ENCODE results near the gene PRKD2. TPM values are rescaled to one million over a fixed set of nuclear protein-coding genes. Genes with fewer than 3 reads are reported as not detected.

PRKD2 gene
- total RNA-seq, 4 donors from 2014 or later, result 15.2 to 33.6 (median 19.7) TPM

DNA sequence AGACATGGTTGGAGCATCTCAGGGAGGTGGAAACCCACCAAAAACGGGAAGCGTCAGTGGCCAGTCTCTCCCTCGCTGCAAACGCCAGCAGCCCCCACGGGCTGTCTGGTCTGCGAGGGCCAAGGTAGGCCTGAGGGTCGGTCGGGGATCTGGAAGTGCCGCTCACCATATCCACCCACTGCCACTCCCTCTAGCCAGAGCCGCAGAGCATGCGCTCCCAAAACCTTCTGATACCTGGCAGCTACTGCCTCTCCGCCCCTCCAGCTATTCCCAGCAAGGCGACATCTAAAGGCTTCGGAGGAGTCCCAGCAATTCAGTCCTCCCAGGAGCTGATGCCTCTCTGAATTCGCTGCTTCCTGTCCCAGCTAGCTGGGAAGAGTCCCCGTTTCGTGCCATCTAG lies 24.5 kb upstream of the PRKD2 start:
- H3K27me3 ChIP-seq, result no peaks in the 10 kb centered on the region
- peaks cover 0 to 20% of the 10 kb centered on the region in 2 donors for H3K36me3 ChIP-seq
- peak overlapping the region in 2 of 4 donors; percentile 0 to 73 for H3K27ac ChIP-seq
- H3K4me1 ChIP-seq, result peaks cover 9 to 92% (median 58%) of the 10 kb centered on the region in 3 donors
- no peak overlapping the region for H3K4me3 ChIP-seq
- no peaks in the 10 kb centered on the region for H3K9me3 ChIP-seq
- ATAC-seq, result no peak
- WGBS, 2 donors (ENCODE audit: low coverage in 1 of 2), result 63 to 69% methylated on average over 3 to 5 of the region's 17 CpGs
- TF ChIP-seq POLR2AphosphoS5 (IDR thresholded peaks at IDR 0.05) (no peak), EP300 (IDR thresholded peaks at IDR 0.05) (no peak), POLR2A (IDR thresholded peaks at IDR 0.05) (no peak)
- TF ChIP-seq, protein P1, sequence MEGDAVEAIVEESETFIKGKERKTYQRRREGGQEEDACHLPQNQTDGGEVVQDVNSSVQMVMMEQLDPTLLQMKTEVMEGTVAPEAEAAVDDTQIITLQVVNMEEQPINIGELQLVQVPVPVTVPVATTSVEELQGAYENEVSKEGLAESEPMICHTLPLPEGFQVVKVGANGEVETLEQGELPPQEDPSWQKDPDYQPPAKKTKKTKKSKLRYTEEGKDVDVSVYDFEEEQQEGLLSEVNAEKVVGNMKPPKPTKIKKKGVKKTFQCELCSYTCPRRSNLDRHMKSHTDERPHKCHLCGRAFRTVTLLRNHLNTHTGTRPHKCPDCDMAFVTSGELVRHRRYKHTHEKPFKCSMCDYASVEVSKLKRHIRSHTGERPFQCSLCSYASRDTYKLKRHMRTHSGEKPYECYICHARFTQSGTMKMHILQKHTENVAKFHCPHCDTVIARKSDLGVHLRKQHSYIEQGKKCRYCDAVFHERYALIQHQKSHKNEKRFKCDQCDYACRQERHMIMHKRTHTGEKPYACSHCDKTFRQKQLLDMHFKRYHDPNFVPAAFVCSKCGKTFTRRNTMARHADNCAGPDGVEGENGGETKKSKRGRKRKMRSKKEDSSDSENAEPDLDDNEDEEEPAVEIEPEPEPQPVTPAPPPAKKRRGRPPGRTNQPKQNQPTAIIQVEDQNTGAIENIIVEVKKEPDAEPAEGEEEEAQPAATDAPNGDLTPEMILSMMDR (IDR thresholded peaks at IDR 0.05), result no peak

DNA sequence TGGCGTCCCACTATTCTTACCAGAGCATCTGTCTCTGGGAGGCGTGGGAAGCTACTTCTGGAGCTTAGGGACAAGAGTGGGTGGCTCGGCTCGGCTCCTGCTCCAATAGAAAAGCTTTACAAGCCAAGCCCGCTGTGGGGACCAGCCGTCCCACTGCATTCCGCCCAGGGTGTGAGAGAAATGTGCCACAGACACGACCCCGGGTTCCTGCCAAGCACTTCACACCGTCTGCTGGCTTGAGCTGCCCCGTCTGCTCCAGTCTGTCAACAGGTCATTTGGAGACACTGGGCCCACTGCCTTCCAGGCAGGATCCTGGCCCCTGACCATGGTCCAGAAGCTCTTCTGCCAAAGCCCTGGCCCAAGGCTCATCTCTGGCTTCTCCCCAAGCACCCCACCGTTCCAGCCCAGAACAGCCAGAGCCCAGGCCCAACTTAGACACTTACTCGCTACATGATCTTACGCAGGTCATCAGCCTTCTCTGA lies 22.4 kb upstream of the PRKD2 start:
- peaks cover 9 to 85% (median 48%) of the 10 kb centered on the region in 3 donors for H3K4me1 ChIP-seq
- no peak overlapping the region for H3K4me3 ChIP-seq
- TF ChIP-seq POLR2AphosphoS5 (IDR thresholded peaks at IDR 0.05) (peak; percentile 18), POLR2A (IDR thresholded peaks at IDR 0.05) (no peak), EP300 (IDR thresholded peaks at IDR 0.05) (no peak)
- TF ChIP-seq, protein P1 (IDR thresholded peaks at IDR 0.05), result no peak

DNA sequence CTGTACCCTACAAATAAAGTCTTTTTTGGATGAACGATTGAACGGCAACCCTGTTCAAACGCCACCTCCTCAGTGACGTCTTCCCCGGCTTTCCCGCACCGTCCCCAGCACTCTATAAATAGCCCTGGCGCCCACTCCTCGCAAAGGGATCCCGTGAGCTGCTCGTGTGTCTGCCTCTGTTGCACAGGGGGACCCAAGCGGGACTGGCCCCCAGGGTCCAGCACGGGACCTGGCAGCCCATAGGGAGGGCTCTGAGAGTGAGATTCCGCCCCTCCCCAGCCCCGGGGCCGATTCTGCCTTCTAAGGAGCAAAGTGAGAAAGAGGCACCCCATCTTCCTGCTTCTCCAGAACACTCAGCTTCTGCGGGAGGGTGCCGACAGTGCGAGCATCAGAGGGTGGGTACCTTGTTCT lies 20.9 kb upstream of the PRKD2 start:
- no peak for ATAC-seq

More for the DNA sequence above, 22.4 kb upstream of the PRKD2 start:
- peaks cover 0 to 41% of the 10 kb centered on the region in 2 donors for H3K36me3 ChIP-seq
- 26 to 31% methylated on average over 3 to 4 of the region's 14 CpGs for WGBS, 2 donors (ENCODE audit: low coverage in 1 of 2)
- no peaks in the 10 kb centered on the region for H3K9me3 ChIP-seq
- peak; percentile 92 for ATAC-seq
- H3K27ac ChIP-seq, result peak overlapping the region; percentile 73 to 82 (median 75)
- no peaks in the 10 kb centered on the region for H3K27me3 ChIP-seq

DNA sequence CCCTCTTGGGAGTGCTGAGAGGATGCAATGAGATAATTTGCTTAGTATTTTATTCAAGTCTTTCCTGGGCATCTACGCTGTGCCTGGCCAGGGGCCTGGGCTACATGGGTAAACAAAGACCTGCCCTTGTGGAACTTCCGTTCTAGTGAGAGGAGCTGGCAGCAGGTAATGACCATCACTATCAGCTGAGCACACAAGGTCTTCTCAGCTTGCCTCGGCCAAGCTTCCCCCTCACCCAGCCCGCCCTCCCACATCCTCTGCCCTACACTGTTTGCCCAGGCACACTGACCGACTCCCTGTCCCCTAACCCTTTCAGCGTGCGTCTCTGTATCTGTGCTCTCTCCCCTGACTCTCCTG lies 20.4 kb upstream of the PRKD2 start:
- no peak for TF ChIP-seq POLR2A (IDR thresholded peaks at IDR 0.05)
- TF ChIP-seq POLR2AphosphoS5 (IDR thresholded peaks at IDR 0.05), result no peak
- H3K4me1 ChIP-seq, result peaks cover 9 to 71% (median 36%) of the 10 kb centered on the region in 3 donors

More for the DNA sequence above, 20.9 kb upstream of the PRKD2 start:
- Histone ChIP-seq H3K4me3 (no peak overlapping the region), H3K27me3 (no peaks in the 10 kb centered on the region), H3K36me3 (peaks cover 0 to 57% of the 10 kb centered on the region in 2 donors), H3K4me1 (peaks cover 9 to 71% (median 36%) of the 10 kb centered on the region in 3 donors), H3K9me3 (no peaks in the 10 kb centered on the region), H3K27ac (peak overlapping the region in 3 of 4 donors; percentile 40 to 82 (median 73))
- WGBS, 2 donors (ENCODE audit: low coverage in 1 of 2), result 57% methylated on average over 7 of the region's 19 CpGs; no CpG with 5 or more reads in 1 of the 2 donors
- TF ChIP-seq POLR2AphosphoS5 (IDR thresholded peaks at IDR 0.05) (no peak), POLR2A (IDR thresholded peaks at IDR 0.05) (no peak), EP300 (IDR thresholded peaks at IDR 0.05) (no peak)
- TF ChIP-seq, protein P1 (IDR thresholded peaks at IDR 0.05), result no peak

DNA sequence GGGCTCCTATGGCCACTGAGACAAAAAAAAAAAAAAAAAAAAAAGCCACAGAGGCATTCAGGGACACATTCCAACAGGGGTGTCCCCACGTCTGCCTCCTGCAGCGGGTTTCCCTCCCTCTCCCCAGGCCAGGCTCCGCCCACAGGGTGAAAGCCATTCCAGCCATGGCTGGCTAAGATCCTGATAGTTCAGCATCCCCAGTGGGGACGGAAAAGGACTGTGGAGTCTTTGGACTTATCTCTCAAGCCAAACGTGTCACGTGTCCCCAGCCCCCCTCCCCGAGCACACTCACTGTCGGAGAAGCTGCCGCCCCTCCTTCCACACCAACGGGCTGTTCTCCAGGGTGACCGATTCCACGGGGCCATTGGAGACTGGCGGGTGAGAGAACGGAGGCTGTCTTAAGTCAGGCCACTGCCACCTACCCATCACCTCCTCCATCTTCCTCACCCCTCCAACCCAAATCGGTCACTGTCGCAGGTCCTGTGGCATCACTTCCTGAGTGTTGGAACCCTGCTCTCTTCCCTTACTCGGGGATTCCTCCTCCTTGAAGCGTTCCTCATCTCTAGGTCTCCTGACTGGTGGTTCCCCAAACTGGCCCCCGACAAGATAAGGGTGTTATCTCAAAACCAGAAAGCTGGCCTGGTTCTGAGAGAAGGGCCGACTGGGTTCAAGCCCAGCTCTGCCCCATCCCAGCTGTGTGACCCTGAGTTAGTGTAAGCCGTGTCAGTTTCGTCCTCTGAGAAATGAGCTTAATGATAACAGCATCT lies 19.8 kb upstream of the PRKD2 start:
- no peak overlapping the region for H3K4me3 ChIP-seq
- no peaks in the 10 kb centered on the region for H3K9me3 ChIP-seq
- TF ChIP-seq POLR2A (IDR thresholded peaks at IDR 0.05) (no peak), EP300 (IDR thresholded peaks at IDR 0.05) (no peak), POLR2AphosphoS5 (IDR thresholded peaks at IDR 0.05) (no peak)
- TF ChIP-seq, protein P1 (IDR thresholded peaks at IDR 0.05), result no peak
- no peaks in the 10 kb centered on the region for H3K27me3 ChIP-seq
- WGBS, 2 donors (ENCODE audit: low coverage in 1 of 2), result 22 to 38% methylated on average over 3 to 13 of the region's 22 CpGs
- no peak for ATAC-seq
- peaks cover 0 to 67% of the 10 kb centered on the region in 2 donors for H3K36me3 ChIP-seq
- peaks cover 9 to 71% (median 33%) of the 10 kb centered on the region in 3 donors for H3K4me1 ChIP-seq
- peak overlapping the region in 3 of 4 donors; percentile 40 to 82 (median 73) for H3K27ac ChIP-seq

More for the DNA sequence above, 20.4 kb upstream of the PRKD2 start:
- Histone ChIP-seq H3K27ac (peak overlapping the region in 3 of 4 donors; percentile 40 to 82 (median 73)), H3K9me3 (no peaks in the 10 kb centered on the region), H3K27me3 (no peaks in the 10 kb centered on the region), H3K4me3 (no peak overlapping the region), H3K36me3 (peaks cover 0 to 62% of the 10 kb centered on the region in 2 donors)
- no peak for ATAC-seq
- 70% methylated on average over 4 of the region's 7 CpGs; no CpG with 5 or more reads in 1 of the 2 donors for WGBS, 2 donors (ENCODE audit: low coverage in 1 of 2)
